ENCODE results near the gene ATP1A4.

The ATP1A4 gene

DNA sequence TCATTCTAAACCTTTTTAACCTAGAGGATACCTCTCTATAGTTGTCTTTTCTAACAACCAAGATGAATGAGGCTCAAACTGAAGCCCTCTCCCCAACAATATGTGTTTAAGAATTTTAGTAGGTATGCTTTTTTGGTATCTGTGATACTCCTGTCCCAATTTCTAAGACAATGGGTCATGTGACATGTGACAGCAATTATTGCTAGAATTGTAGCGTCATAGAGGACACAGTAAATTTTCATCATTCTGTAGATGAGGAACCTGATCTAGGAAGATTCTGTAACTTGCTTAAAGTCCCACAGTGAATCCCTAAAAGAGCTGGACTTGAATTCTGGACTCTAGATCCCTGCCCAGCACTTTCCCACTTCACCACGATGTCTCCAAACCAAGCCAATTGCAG lies 27.3 kb downstream of the ATP1A4 start:
- no peak for DNase-seq

DNA sequence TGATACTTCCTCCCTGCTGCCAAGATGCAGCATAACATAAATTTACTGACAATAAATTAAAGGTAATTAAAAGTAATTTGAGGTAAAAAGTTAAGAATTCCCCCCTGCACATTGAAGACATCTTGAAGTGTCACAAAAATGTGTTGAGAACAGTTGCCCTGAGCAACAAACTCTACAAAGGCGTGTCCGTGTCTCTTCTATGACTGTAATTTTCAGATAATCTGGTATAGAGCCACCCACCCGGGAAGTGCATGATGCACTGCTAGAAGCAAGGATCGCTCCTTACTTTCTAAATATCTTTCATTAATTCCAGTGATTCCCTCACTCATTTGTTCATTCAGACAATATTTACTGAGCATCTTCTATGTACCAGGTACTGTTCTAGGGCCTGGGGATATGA lies 27.9 kb downstream of the ATP1A4 start:
- DNase-seq: no peak

DNA sequence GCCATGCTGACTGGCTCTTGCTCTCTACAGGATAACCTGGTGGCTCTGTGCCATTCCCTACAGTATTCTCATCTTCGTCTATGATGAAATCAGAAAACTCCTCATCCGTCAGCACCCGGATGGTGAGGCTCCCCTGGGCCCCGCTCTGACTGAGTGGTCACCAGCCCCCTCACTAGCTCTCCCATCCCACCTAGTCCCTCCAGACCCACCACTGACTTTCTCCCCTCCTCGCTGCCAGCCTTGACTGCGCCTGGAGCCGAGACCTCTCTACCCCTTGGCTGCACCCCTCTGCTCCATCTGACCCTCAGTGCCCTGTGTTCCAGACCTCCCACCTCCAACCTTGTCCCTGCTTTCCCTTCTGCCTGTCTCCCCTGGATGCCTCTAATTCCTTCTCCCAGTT lies 34.8 kb downstream of the ATP1A4 start:
- DNase-seq: no peak

DNA sequence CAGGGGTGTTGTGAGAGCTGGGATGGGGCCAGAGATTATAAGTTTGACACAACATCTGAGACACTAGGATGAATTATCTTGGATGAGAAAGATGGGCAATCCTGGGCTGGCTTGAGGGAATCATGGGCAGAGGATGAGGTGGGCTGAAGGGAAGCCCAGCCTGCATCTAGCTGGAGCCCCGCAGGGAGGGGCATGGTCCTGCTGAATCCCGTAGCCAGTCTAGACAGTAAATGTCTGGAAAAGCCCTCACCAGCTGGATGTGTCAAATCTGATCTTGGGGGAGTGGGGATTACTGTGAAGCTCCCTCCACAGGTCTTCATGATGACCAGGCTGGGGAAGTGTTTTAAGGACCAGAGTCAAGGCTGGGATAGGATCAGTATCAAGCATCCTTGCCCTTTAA lies 35.3 kb downstream of the ATP1A4 start:
- no peak for DNase-seq

DNA sequence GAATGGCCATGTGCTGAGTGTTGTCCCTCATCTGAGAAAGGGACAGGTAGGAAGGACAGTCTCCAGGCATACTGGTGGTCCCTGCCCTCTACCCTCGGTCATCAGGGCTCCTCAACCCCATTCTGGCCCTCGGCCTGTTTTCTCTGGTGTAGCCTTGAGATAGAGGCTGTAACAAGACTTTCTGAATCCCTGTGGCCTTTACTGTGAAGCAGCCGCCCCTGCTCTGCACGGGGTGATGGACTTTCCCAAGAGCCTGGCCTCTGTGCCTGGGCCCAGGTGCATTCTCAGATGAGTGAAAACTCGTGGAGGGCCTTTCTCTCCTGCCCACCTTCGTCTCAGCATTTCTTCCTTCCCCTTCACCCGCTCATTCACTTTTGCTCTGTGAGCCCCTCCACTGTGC lies 36.0 kb downstream of the ATP1A4 start:
- DNase-seq: no peak

DNA sequence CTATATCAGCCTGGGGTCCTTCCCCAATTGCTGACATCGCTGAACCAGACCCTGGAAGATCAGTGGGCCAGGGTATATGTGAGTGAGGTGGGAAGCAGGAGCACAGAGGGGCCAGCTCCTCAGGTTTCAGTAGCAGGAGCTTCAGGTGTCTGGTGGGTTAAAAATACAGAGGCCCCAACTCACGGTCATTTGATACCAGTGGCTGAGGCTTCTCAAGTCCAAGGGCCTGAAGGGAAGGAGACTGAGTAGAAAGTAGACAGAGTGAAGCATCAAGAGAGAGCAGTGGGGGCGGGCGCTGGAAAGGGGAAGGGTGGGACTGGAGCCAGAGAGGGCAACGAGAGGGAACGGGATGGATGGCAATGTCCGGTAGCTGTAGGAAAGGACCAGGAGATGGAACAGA lies 36.9 kb downstream of the ATP1A4 start:
- no peak for DNase-seq

DNA sequence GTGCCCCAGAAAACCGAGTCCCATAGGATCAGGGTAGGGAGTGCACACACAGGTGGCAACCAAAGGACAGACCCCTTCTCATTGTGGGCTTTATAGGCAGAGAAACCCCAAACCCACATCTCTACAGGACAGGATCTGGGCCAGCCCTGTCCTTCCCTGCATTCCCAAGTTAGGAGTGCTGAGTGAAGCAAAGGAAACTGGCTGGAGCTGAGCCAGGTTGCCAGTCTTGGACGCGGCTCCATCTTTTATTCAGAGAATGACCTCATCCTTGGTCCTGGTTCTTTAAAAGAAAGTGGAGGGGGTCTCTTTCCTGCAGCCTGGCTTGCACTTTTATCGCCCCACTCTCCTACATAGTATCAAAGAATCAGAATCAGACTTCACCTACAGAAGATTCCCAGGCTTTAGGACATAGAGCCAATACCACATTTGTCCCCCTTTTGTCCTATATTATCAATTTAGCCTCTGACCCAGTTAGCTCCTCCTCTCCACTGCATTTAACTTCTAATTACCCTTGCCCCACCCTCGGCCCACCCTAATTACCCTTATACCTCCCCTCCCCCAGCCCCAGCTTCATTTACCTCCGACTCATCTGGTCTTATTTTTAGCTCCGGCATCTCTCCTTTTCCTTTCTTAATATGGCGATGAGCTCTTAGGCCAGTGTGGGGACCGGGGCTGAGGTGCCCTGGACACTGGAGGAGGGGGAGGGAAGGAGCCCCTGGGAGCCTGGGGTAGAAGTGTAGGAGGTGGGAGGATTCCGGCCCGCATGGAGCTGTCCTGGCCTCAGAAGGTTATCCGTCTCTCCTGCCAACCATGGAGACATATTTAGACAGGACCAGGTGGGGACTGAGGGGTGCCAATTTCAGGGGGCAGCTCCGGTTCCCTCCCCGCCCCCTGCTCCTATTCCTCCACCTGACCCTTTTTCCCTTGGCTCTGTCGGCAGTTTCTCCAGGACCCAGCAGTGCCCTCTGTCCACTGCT lies 38.5 kb downstream of the ATP1A4 start, which contains the start of gene CASQ1:
Gene CASQ1, plus strand, starts transcription at position 927 of the 977 bp plus-strand sequence. CDS start 177 bp downstream, outside the sequence.
- DNase-seq: no peak

DNA sequence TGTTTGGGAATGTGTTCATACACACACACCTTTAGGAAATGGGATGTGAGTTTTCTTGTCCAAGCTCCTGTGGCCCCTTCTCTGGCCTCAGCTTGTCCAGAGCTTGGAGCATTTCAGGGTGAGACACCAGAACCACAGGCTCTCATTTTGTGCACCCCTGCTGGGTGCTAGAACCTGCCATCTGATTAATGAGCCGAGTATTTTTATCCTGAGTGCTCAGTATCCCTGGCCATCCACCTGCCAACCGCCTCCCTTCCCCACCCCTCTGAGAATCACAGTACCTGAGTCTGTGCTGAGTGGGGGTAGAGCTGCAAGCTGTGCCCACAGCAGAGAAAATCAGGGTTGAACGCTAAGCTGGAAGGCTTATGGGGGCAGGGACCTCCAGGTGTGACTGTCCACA lies 40.4 kb downstream of the ATP1A4 start:
- DNase-seq: no peak

DNA sequence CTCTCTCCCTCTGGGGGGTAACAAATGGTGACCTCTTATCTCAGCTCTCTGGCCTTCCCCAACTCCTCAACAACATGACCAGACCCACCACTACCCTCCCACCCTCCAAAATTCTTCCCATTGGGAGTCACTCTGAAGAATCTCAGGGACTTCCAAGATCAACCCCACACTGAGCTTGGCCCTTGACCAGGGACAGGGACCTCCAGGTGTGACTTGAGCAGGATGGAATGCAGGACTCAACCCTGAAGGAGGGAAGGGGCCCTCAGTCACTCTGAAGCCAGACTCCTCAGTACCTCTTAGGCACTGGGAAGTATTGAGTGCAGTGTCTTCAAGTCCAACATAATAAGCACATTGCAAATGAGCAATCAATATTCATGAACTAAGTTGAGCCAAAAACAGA lies 40.8 kb downstream of the ATP1A4 start:
- no peak for DNase-seq

DNA sequence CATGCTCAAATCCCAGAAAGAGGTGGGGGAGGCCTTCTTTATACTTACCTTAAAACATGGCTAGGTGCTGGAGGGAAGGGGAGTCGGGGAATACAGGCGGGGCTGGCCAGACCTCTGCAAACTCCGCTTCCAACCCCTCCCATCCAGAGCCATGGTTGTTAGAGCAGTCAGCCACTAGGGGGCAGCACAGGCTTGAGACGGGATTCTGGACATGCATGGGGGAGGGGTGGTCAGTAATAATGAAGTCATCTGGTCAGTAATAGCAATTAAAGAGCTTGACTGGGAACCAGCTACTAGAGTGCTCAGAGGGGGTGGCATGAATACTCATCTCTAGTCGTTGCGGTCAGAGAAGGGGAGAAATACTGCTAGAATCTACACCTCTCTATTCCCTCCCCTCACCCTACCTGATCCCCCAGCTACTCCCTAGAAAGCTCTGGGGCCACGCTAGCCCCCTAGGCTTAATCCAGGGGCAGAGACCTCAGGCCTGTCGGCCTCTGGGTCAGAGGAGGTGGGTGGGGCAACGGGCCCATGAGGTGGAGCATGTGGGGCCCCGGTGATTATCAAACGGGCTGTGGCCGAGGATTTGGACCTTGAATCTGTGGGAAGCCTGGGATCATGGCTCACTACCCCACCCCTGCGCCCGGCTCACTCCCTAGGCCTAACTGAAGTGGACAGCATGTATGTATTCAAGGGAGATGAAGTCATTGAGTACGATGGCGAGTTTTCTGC lies 41.9 kb downstream of the ATP1A4 start:
- DNase-seq: peak; percentile 75

DNA sequence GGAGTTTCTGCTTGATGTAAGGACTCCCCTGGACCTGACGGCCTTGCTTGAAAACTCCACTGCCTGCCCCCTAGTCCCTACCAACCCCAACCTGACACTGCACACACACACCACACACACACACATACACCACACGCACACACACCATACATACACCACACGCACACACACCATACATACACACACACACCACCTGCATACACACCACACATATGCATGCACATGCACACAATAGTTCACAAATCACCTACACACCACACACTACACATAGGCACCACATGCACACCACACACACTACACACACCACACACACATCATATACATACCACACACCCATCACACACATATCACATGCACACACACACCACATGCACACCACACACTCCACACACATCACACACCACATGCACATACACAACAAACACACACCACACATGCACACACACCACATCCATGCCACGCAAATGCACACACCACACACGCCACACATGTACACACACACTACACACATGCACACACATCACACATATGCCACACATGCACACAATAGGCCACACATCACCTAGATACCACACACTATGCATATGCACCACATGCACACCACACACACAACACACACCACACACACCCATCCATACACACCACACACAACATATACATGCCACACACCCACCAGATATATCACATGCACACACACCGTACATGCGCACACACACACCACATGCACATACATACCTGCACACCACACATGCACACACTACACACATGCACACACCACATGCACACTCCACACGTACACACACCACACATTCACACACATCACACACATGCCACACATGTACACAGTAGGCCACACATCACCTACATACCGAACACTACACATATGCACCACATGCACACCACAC lies 42.7 kb downstream of the ATP1A4 start:
- DNase-seq: no peak

DNA sequence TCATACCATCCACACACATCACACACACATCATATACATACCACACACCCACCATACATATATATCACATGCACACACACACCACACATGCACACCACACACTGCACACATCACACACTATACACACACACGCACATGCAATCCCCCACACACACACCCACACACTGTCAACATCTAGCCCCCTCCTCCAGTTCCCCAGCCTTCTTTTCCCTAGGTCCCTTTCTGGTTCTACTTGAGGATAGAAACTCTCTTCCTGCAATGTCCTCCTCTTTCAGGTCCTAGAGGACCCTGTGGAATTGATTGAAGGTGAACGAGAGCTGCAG lies 43.3 kb downstream of the ATP1A4 start:
- DNase-seq: no peak

DNA sequence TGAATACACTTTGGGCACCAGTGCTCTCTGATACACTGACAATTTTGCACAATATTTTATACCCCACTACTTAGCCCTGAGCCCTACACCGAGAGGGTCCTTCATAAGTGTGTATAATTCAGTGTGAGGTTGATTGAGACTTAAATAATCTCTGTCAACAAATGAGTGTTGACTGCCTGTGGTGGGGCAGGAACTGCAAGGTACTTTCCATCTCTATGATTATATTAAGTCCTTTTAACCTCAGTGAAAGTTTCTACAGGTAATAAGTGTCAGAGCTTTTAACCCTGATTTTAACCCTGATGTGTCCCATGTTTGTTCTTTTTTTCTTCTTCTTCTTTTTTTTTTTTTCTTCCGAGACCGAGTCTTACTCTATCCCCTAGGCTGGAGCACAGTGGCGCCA lies 44.7 kb downstream of the ATP1A4 start:
- no peak for DNase-seq

DNA sequence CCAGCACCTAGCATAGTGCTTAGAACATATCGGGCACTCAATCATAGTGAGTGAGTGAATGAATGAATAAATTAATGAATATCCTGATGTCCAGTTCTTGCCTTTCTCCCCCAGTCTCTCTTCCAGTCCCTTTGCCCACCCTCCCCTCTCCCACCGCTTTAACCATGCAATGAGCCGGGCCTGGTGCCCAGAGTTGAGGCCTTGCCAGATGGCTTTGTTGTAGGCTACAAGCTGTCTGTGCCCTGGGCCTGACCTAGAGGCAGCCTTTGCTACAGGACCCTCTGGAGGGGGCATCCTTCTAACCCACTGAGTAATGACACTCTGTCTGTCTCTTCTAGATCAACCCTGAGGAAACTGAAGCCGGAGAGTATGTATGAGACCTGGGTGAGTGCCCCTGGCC lies 45.8 kb downstream of the ATP1A4 start:
- no peak for DNase-seq

DNA sequence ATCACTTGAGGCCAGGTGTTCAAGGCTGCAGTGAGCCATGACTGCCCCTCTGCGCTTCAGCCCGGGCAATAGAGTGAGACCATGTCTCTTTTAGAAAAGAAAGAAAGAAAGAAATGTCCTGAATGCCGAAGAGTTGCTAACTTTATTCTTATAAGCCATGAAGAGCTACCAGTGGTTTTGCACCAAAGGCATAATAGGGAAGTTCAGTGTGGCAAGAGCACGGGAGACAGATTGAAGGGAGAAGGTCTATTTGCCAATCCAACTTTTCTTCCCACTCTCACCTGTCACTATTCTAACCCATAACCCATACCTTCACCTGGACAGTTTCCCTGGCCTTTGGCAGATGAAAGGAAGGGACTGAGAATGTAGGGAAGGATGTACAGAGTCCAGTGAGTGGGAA lies 49.4 kb downstream of the ATP1A4 start:
- no peak for DNase-seq

DNA sequence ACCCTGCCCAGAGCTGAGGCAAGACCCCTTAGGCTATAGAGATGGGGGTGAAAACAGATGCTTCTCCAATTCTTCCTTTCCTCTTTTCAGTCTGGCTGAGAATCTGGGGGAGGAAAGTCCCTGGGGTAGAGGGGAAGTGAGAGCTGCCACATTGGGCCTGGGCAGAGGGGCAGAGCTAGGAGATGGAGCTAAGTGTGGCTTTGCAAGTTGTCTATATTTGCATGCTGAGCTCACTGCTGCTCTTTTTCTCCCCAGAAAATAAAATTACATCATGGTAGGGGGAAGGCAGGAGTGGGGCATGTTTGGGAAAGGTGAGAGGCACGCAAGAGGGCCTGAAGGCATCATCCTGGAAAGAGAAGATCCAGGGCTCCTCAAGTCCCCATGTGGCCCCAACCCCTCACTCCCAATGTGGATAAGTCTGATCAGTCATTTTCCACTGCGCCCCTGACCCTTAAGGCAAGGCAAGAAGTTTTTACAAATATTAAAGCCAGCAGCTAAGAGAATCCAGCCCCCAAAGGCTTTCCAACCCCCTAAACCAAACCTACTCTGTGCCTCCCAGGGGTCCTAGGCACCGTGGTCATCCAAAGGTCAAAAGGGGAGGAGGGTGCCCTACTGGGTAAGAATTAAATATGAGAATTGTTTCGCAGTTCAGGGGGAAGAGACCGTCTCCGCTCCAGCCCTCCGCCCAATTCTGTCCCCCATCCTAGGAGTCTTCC lies 53.3 kb downstream of the ATP1A4 start:
- DNase-seq: no peak

DNA sequence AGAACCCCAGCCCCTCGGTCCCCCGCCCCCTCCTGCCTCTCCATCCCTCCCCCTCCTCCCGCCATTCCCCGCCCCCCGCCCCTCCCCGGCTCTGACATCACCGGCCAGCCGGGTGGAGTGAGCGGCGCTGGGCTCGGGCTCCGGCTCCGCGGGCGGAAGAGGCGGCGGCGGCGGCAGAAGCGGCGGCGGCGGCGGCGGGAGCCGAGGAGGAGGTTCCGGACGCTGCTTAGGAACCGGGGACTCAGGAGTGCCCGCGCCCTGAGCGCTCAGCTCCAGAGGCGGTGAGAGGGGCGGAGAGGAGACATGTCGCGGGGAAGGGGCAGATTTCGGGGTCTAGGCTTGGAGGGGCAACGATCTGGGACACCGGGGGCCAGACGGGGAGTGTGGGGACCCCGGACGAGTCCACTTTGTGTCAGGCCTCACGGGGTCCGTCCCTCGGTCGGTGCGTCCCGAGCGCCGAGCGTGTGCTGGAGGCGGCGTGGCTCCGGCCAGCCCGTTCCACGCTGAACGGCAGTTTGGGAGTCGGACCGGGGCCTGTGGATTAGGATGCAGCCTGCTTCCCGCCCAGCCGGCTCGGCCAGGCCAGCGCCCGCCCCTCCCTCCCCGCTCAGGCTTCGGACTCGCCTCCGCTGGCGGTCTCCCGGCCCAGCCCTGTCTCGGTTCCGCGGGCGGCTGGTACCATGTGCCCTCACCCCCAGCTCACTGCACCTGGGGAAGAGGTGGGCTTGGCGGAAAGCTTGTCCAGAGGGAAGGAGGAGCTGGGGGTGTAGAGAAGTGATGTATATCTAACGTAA lies 54.0 kb downstream of the ATP1A4 start, which contains the start of gene PEA15:
Gene PEA15, plus strand, starts transcription at position 143 of the 794 bp plus-strand sequence. CDS start 6,161 bp downstream, outside the sequence.
- DNase-seq: peak; percentile 48

DNA sequence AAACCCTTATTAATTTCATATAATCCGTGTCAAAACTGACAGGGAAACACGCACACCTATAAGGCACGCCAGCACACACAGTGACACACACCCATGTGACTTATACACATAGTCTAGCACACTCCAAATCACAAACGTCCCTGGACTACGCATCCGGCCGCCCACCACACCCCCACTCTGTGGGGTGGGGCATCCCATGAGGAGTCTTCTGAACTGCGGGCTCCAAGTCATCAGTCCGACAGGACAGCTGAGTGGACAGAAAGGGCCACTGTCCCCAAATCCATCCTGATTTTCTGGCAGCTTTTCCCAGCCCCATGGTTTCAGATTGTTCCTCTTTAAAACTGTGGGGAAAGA lies 54.6 kb downstream of the ATP1A4 start:
- no peak for DNase-seq

DNA sequence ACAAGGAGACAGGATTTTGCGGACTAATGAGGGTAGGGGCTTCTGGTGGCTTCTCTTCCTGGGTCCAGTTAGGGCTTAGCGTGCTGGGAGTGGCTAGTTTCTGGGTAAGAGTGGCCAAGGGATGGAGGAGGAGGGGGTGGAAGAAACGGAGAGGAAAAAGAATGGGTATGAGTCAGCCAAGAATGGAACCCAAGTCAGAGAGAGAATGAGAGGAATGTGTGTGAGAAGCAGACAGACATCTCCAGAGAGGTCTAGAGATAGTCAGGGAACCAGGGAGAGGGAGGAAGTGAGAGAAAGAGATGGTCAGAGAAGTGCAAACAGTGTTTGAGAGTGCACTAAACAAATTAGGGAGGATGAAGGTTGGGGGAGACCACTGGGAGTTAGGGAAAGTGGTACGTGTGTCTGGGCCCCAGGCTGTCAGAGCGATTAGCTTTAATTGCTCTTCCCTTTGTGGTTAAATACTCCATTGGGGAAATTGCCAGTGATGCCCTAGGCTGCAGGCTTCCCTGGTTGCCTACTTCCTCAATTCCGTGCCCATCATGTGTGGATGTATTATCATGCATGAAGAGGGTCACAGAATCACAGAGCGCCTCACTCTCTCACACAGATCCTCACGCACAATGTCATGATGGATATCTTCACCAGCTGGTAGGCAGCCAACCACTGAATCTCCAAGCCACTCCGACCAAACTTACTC lies 55.2 kb downstream of the ATP1A4 start:
- no peak for DNase-seq

DNA sequence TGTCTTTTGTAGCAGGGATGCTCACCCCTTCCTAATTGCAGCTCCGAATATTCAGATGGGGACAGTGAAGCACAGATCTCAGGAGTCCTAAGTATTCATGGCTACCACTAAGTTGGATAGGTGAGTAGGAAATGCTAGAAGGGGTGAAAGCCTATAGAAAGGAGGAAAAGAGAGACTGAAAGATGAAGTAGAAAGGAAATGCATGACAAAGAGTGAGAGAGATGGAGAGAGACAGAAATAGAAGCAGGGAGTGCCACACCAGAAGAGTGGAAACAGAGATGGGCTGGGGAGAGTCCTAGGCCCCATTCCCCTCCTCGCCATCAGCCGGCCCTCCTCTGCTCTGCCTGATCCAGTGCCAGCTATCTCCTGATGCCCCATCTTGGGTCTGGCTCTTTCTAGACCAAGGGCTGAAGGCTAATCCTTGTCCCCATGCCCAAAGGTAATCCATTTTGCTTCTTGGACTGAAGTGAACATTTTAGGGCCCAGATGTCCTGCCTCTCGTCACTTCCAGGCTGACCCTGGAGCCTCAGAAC lies 55.8 kb downstream of the ATP1A4 start:
- DNase-seq: no peak

Data from effector CD8-positive, alpha-beta T cell (primary cell).